H1 (cell line): ENCODE results near the gene DNAL1. TPM values are rescaled to one million over a fixed set of nuclear protein-coding genes. Genes with fewer than 3 reads are reported as not detected.

Source experiments
- CTCF ChIA-PET: fragments of 300-600 bp; sonication (Branson Sonifier 250); formaldehyde crosslinking; loops from one replicate; lab custom pipeline; 2021; ENCODE audit not compliant: partially characterized antibody; lab: Charles Lee
- POLR2A ChIA-PET: fragments of 300-600 bp; sonication (Branson Sonifier 250); formaldehyde crosslinking; loops from one replicate; lab custom pipeline; 2021; ENCODE audit warnings: inconsistent platforms; ENCODE audit not compliant: partially characterized antibody; lab: Charles Lee
- DNase-seq, 2 experiments: peaks; one replicate each; pipeline versions ENCODE4 v3.0.0 to v3.0.0-alpha.2; 2010 to 2022; ENCODE audit warnings: low spot score in 2 of 2, low read depth in 1 of 2, mixed read lengths in 1 of 2
- FAIRE-seq: peaks from 2 replicates; lab custom pipeline; 2011; peaks lifted over from hg19 to GRCh38; lab: Jason Lieb, UNC
- H2AFZ ChIP-seq: 2 replicates; pipeline ENCODE4 v1.8.1; 2012; ENCODE audit warnings: low read length, inconsistent platforms
- H2AK5ac ChIP-seq: 2 replicates; pipeline ENCODE4 v1.6.1; 2013; ENCODE audit warnings: low read depth, low read length
- H2BK120ac ChIP-seq: replicated peaks from 2 replicates; pipeline ENCODE3; 2013; ENCODE audit warnings: low read depth, low read length, inconsistent platforms
- H2BK12ac ChIP-seq: 2 replicates; pipeline ENCODE4 v1.6.1; 2013; ENCODE audit warnings: low read depth, low read length
- H2BK15ac ChIP-seq: 2 replicates; pipeline ENCODE4 v1.6.1; 2013; ENCODE audit warnings: low read length
- H2BK20ac ChIP-seq: 2 replicates; pipeline ENCODE4 v1.6.1; 2013; ENCODE audit warnings: low read length
- H2BK5ac ChIP-seq: 2 replicates; pipeline ENCODE4 v1.6.1; 2013; ENCODE audit warnings: low read depth, low read length
- H3K14ac ChIP-seq: 2 replicates; pipeline ENCODE4 v1.6.1; 2013; ENCODE audit warnings: inconsistent platforms; ENCODE audit not compliant: insufficient read length
- H3K18ac ChIP-seq: 2 replicates; pipeline ENCODE4 v1.6.1; 2013; ENCODE audit warnings: low read length; ENCODE audit errors: extremely low read depth
- H3K23ac ChIP-seq: 2 replicates; pipeline ENCODE4 v1.6.1; 2013; ENCODE audit warnings: inconsistent platforms; ENCODE audit not compliant: insufficient read length
- H3K23me2 ChIP-seq: 2 replicates; pipeline ENCODE4 v1.6.1; 2013; ENCODE audit warnings: low read depth, low read length
- H3K27ac ChIP-seq: 2 replicates; pipeline ENCODE4 v1.6.1; 2011; ENCODE audit warnings: low read depth, low read length, inconsistent platforms
- H3K27me3 ChIP-seq, 4 experiments: replicated peaks in 1 of 4; 1 replicate in 1 of 4; 2 replicates in 3 of 4; pipeline versions ENCODE4 v1.6.1 to v1.8.1; 2011 to 2013; ENCODE audit warnings: low read length in 3 of 4, mild to moderate bottlenecking in 3 of 4, inconsistent platforms in 2 of 4, mixed read lengths in 2 of 4, moderate library complexity in 1 of 4; ENCODE audit not compliant: control insufficient read depth in 3 of 4, insufficient read depth in 3 of 4; ENCODE audit errors: extremely low read depth in 1 of 4
- H3K36me3 ChIP-seq, 4 experiments: 2 replicates each; pipeline versions ENCODE4 v1.6.1 to v1.8.1; 2011 to 2013; ENCODE audit warnings: mild to moderate bottlenecking in 4 of 4, low read length in 3 of 4, moderate library complexity in 2 of 4, control low read depth in 1 of 4, inconsistent platforms in 1 of 4; ENCODE audit not compliant: insufficient read depth in 4 of 4, control insufficient read depth in 2 of 4
- H3K4ac ChIP-seq: replicated peaks from 2 replicates; pipeline ENCODE3; 2013; ENCODE audit warnings: low read length, low read depth, mixed read lengths, inconsistent platforms; ENCODE audit not compliant: insufficient read length
- H3K4me1 ChIP-seq, 4 experiments: replicated peaks in 1 of 4; 1 replicate in 1 of 4; 2 replicates in 3 of 4; pipeline versions ENCODE4 v1.6.1 to v1.8.1; 2011 to 2013; ENCODE audit warnings: low read length in 3 of 4, inconsistent platforms in 2 of 4, mixed read lengths in 1 of 4; ENCODE audit not compliant: insufficient read depth in 4 of 4, control insufficient read depth in 3 of 4
- H3K4me2 ChIP-seq, 2 experiments: 2 replicates each; pipeline versions ENCODE4 v1.6.1 to v1.8.1; 2011 to 2013; ENCODE audit warnings: low read depth in 2 of 2, low read length in 2 of 2, control low read depth in 1 of 2, inconsistent platforms in 1 of 2, mild to moderate bottlenecking in 1 of 2; ENCODE audit not compliant: insufficient read depth in 1 of 2
- H3K4me3 ChIP-seq, 4 experiments: fragments of 200-600, 300-600 bp in 1 of 4; sonication (generic), shearing (Covaris generic), sonication (Bioruptor Twin) in 1 of 4; 2 replicates each; pipeline versions ENCODE4 v1.5.1 to v1.8.1; 2011 to 2016; ENCODE audit warnings: low read length in 4 of 4, low read depth in 3 of 4, control low read depth in 2 of 4, inconsistent platforms in 2 of 4, mild to moderate bottlenecking in 2 of 4, mixed read lengths in 1 of 4, moderate library complexity in 1 of 4; ENCODE audit not compliant: insufficient read depth in 2 of 4; ENCODE audit errors: extremely low read depth in 1 of 4
- H3K56ac ChIP-seq: replicated peaks from 2 replicates; pipeline ENCODE3; 2013; ENCODE audit warnings: low read depth, mild to moderate bottlenecking, mixed read lengths, low read length, inconsistent platforms; ENCODE audit not compliant: insufficient read length
- H3K79me1 ChIP-seq: 2 replicates; pipeline ENCODE4 v1.6.1; 2013; ENCODE audit warnings: low read depth, low read length, control low read depth
- H3K79me2 ChIP-seq, 2 experiments: 2 replicates each; pipeline versions ENCODE4 v1.6.1 to v1.8.1; 2012 to 2013; ENCODE audit warnings: low read length in 2 of 2, mild to moderate bottlenecking in 2 of 2, inconsistent platforms in 1 of 2; ENCODE audit not compliant: insufficient read depth in 2 of 2, control insufficient read depth in 1 of 2
- H3K9ac ChIP-seq, 4 experiments: replicated peaks in 1 of 4; 1 replicate in 1 of 4; 2 replicates in 3 of 4; pipeline versions ENCODE4 v1.6.1 to v1.8.1; 2011 to 2013; ENCODE audit warnings: low read depth in 3 of 4, low read length in 3 of 4, control low read depth in 2 of 4, mild to moderate bottlenecking in 2 of 4, moderate library complexity in 2 of 4, inconsistent platforms in 1 of 4; ENCODE audit errors: extremely low read depth in 1 of 4
- H3K9me3 ChIP-seq, 2 experiments: 2 replicates each; pipeline versions ENCODE4 v1.6.1 to v1.8.1; 2012 to 2013; ENCODE audit warnings: mild to moderate bottlenecking in 2 of 2, moderate library complexity in 2 of 2, control low read depth in 1 of 2, inconsistent platforms in 1 of 2, low read depth in 1 of 2, low read length in 1 of 2, mixed read lengths in 1 of 2; ENCODE audit not compliant: insufficient read depth in 2 of 2
- H4K20me1 ChIP-seq, 2 experiments: replicated peaks in 1 of 2; 2 replicates each; pipeline versions ENCODE3 to v1.8.1; 2011 to 2013; ENCODE audit warnings: inconsistent platforms in 2 of 2, low read length in 2 of 2, mild to moderate bottlenecking in 1 of 2; ENCODE audit not compliant: insufficient read depth in 2 of 2, control insufficient read depth in 1 of 2
- H4K5ac ChIP-seq: 2 replicates; pipeline ENCODE4 v1.6.1; 2013; ENCODE audit warnings: low read length, low read depth, mixed read lengths, inconsistent platforms; ENCODE audit not compliant: insufficient read length
- H4K8ac ChIP-seq: 2 replicates; pipeline ENCODE4 v1.8.0; 2013; ENCODE audit warnings: mild to moderate bottlenecking, moderate library complexity, low read length, inconsistent platforms; ENCODE audit not compliant: insufficient read depth; ENCODE audit errors: extremely low read depth
- H4K91ac ChIP-seq: replicated peaks from 2 replicates; pipeline ENCODE3; 2013; ENCODE audit warnings: low read length, mixed read lengths, inconsistent platforms; ENCODE audit not compliant: insufficient read length
- BACH1 ChIP-seq: IDR thresholded peaks from 2 replicates; pipeline ENCODE4 v1.6.1; 2012; ENCODE audit warnings: low read length, improper control_type of control experiment
- CEBPB ChIP-seq: IDR thresholded peaks from 2 replicates; pipeline ENCODE4 v1.6.1; 2012; ENCODE audit warnings: low read depth, low read length
- CTCF ChIP-seq, 3 experiments: IDR thresholded peaks; 1 replicate in 2 of 3; 2 replicates in 1 of 3; pipeline versions ENCODE4 v1.5.1 to v1.6.1; 2011; ENCODE audit warnings: low read length in 3 of 3, mild to moderate bottlenecking in 3 of 3, inconsistent platforms in 2 of 3, low read depth in 1 of 3, moderate library complexity in 1 of 3; ENCODE audit not compliant: insufficient read depth in 1 of 3; ENCODE audit errors: control extremely low read depth in 1 of 3
- WGBS, 2 experiments: shearing (Covaris generic) in 1 of 2; methylation state at CpG; one replicate each; pipeline versions ENCODE4 v1.1.6 to v1.1.7; 2013 to 2015; ENCODE audit warnings: low lambda C conversion rate in 2 of 2, mixed read lengths in 2 of 2, inconsistent platforms in 1 of 2, low coverage in 1 of 2, missing lambda C conversion rate in 1 of 2; ENCODE audit not compliant: insufficient replicate concordance in 2 of 2, insufficient coverage in 1 of 2, insufficient read length in 1 of 2; ENCODE audit errors: extremely low coverage in 1 of 2, missing lambda C conversion rate in 1 of 2; 5-methylcytosine and 5-hydroxymethylcytosine counted together
- polyA plus RNA-seq, 7 experiments: library from polyadenylated mRNA; depleted of rRNA in 3 of 7; stranded (reverse) in 5 of 7; unstranded in 2 of 7; fragments of >200 nt in 5 of 7; fragments of 200-250 nt in 2 of 7; gene quantifications; 1 replicate in 5 of 7; 2 replicates in 1 of 7; 4 replicates in 1 of 7; pipeline versions ENCODE4 v1.2.1 to v1.2.3, GENCODE V29; 2011 to 2013; ENCODE audit warnings: missing spikeins in 2 of 7, mixed read lengths in 2 of 7
- total RNA-seq: library from RNA; stranded (reverse); fragmentation: NEBNext Ultra II Directional; extraction: Animal tissue kit (Norgen Biotek cat#: 25700); gene quantifications from 2 replicates; pipeline ENCODE4 v1.2.1, GENCODE V29; 2021

The DNAL1 gene
- total and polyA plus RNA-seq, 2 of the 8 experiments (the other 6 are each of a cell fraction or from before 2014, with no cell fraction given), result 2.8 to 16.8 TPM

GRCh38 chr14:73710737-73711136, 66.0 kb downstream of the DNAL1 start:
- Histone ChIP-seq H3K23ac (no peak overlapping the region), H2AFZ (no peak overlapping the region), H3K18ac (no peak overlapping the region), H3K27ac (no peak overlapping the region), H3K4me1 (peaks cover 0 to 10% (median 6%) of the 10 kb centered on the region in 4 experiments; a peak in 4 of 7 replicates), H3K4me3 (no peak overlapping the region), H3K79me2 (peaks cover 5 to 33% of the 10 kb centered on the region in 2 experiments), H3K23me2 (peaks cover 24% of the 10 kb centered on the region), H3K14ac (no peak overlapping the region), H2BK15ac (no peak overlapping the region), H2BK20ac (no peak overlapping the region), H3K4me2 (no peak overlapping the region), H3K27me3 (peaks cover 0 to 3% (median 0%) of the 10 kb centered on the region in 4 experiments; a peak in 3 of 7 replicates), H3K79me1 (peaks cover 12% of the 10 kb centered on the region), H4K5ac (no peak overlapping the region), H3K9ac (no peak overlapping the region), H2BK5ac (no peak overlapping the region), H4K20me1 (peaks cover 12 to 16% of the 10 kb centered on the region in 2 experiments), H3K56ac (no peak overlapping the region), H3K9me3 (no peaks in the 10 kb centered on the region), H2BK12ac (no peak overlapping the region), H4K8ac (no peak overlapping the region), H4K91ac (no peak overlapping the region), H3K36me3 (0 out of 8 replicates have a peak, but pooled peaks cover 0 to 3% (median 0%) of the 10 kb centered on the region in 4 experiments), H2AK5ac (no peak overlapping the region), H3K4ac (no peak overlapping the region), H2BK120ac (no peak overlapping the region)
- WGBS, 2 experiments, result 81% methylated on average over 5 of the region's 5 CpGs; no CpG with 5 or more reads in 1 of the 2 experiments
- FAIRE-seq (no peak), DNase-seq (no peak)
- ChIA-PET POLR2A (interaction anchor here (1.0 to 1.3 kb wide), 3 partner anchors 9 to 18 kb away, joined by 3 read pairs; no protein-coding TSS in a partner anchor), CTCF (interaction anchor here (0.6 to 3.7 kb wide), 6 partner anchors 12 to 48 kb away, joined by 3 to 15 read pairs (median 3); no protein-coding TSS in a partner anchor)
- TF ChIP-seq CEBPB, result peak; percentile 38; the same call in 1 of the 2 replicates
- peak in 1 of 3 experiments; percentile 4; a peak in 1 of 4 replicates for TF ChIP-seq CTCF (IDR thresholded peaks at IDR 0.05; ENCODE audit: control extremely low read depth in 1 of 3, insufficient read depth in 1 of 3, low read depth in 1 of 3, low read length in 3 of 3)
- no peak for TF ChIP-seq BACH1
